IPS-18a (cell line): ENCODE measurements around the gene ADCY10.
"Not testable (repeated sequence)": the region's sequence is repeated elsewhere in the genome, so short reads cannot be mapped to it uniquely, and the experiment has no call there.

ENCODE experiments used
- H3K27ac ChIP-seq: one replicate; pipeline ENCODE4 v1.5.1; 2013; ENCODE audit warnings: low read length
- H3K27me3 ChIP-seq: one replicate; pipeline ENCODE4 v1.6.1; 2013; ENCODE audit warnings: mild to moderate bottlenecking, low read length; ENCODE audit not compliant: control insufficient read depth, insufficient read depth
- H3K36me3 ChIP-seq: one replicate; pipeline ENCODE4 v1.6.1; 2013; ENCODE audit warnings: low read depth, low read length; ENCODE audit not compliant: control insufficient read depth
- H3K4me1 ChIP-seq: one replicate; pipeline ENCODE4 v1.6.1; 2013; ENCODE audit warnings: low read depth, low read length; ENCODE audit not compliant: control insufficient read depth
- H3K4me3 ChIP-seq: one replicate; pipeline ENCODE4 v1.5.1; 2013; ENCODE audit warnings: low read length
- H3K9ac ChIP-seq: one replicate; pipeline ENCODE4 v1.6.1; 2013; ENCODE audit warnings: mild to moderate bottlenecking, low read length, moderate library complexity
- H3K9me3 ChIP-seq: one replicate; pipeline ENCODE4 v1.6.1; 2013; ENCODE audit warnings: low read depth, low read length; ENCODE audit not compliant: control insufficient read depth

The ADCY10 gene

GRCh38 chr1:167879508-167879907 is 34.4 kb downstream of the ADCY10 start:
- no peaks in the 10 kb centered on the region for H3K9me3 ChIP-seq
- H3K36me3 ChIP-seq: no peaks in the 10 kb centered on the region
- no peaks in the 10 kb centered on the region for H3K27me3 ChIP-seq
- H3K9ac ChIP-seq: no peak overlapping the region
- H3K4me1 ChIP-seq: peaks cover 6% of the 10 kb centered on the region
- no peak overlapping the region for H3K27ac ChIP-seq
- no peak overlapping the region for H3K4me3 ChIP-seq

DNA sequence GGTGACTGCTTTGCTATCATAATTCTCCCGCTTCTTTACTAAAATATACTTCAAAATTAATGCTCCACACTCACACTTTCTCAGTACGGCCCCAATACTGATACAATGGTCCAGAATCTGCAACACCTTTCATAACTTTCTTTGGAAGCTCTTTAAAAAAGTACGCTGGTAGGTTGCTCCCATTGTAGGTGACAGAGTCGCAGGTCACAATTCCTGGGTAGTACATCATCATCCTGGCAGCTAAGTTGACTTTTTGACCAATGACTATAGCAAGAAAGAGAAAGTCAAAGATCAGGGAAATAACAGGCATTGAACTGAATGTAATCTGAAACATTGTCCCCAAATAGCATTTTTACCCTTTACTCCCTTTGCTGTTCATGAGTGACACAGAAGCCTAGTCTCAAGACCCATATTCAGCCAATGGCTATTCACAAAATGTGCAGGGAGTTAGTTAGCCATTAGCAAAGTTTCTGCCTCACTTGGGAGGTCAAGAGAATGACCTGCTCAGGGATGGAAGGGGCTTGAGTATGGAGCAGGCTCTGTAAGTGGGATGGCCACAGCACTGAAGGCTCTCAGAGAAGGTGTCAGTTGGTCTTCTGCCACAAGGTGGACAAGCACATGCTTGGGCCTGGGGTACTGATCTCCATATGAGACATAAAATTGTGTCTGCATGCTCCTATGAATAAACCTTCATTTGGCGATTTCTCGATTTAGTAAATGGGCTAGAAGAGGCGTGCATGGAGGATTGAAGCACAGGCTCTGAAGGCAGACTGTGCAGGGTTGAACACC is 35.4 kb downstream of the ADCY10 start:
- Histone ChIP-seq H3K9ac (no peak overlapping the region), H3K27me3 (no peaks in the 10 kb centered on the region), H3K9me3 (no peaks in the 10 kb centered on the region), H3K4me3 (no peak overlapping the region), H3K27ac (no peak overlapping the region), H3K36me3 (no peaks in the 10 kb centered on the region), H3K4me1 (peaks cover 6% of the 10 kb centered on the region)

GRCh38 chr1:167876597-167877175 is 37.2 kb downstream of the ADCY10 start:
- Histone ChIP-seq H3K4me1 (peaks cover 6% of the 10 kb centered on the region), H3K4me3 (no peak overlapping the region), H3K9ac (no peak overlapping the region), H3K36me3 (no peaks in the 10 kb centered on the region), H3K27ac (no peak overlapping the region), H3K9me3 (no peaks in the 10 kb centered on the region), H3K27me3 (no peaks in the 10 kb centered on the region)

- no peak overlapping the region for H3K4me3 ChIP-seq
- no peak overlapping the region for H3K9ac ChIP-seq
- no peaks in the 10 kb centered on the region for H3K9me3 ChIP-seq
- no peaks in the 10 kb centered on the region for H3K27me3 ChIP-seq
- no peaks in the 10 kb centered on the region for H3K36me3 ChIP-seq
- peaks cover 8% of the 10 kb centered on the region for H3K4me1 ChIP-seq
- H3K27ac ChIP-seq: no peak overlapping the region
These were observed 42.6 kb downstream of the ADCY10 start for GRCh38 chr1:167871331-167871730.

DNA sequence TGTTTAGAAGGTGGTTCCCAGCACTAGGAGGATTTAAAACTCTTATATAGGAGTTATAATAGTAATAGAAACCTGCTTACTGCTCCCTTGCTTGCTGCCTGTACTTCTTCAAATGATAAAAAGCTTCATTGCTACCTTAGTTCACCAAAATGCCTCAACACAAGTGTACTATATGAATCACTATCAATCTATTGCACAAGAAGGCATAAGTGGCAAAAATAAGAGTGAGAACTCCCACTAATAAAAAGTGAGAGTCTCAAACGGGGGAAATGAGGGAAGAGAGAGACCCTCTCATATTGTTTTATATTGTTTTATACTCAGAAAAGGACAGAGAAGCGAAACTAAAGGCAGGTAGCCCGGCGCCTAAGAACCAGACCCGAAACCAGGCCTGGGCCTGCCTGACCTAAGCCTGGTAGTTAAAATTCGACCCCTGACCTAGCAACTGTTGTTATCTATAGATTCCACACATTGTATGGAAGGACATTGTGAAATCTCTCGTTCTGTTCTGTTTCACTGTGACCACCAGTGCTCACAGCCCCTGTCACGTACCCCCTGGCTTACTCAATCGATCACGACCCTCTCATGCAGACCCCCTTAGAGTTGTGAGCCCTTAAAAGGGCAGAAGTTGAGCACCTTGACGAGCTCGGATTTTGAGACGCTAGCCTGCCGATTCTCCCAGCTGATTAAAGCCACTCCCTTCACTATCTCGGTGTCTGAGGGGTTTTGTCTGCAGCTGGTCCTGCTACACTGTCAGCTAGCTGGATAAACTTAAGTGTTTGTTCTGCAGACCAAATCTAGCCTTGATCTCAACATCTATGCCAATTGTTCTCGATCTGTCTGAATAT is 44.6 kb downstream of the ADCY10 start:
- not testable (repeated sequence) for H3K36me3 ChIP-seq, H3K9ac ChIP-seq, H3K9me3 ChIP-seq, H3K27ac ChIP-seq, H3K27me3 ChIP-seq, H3K4me1 ChIP-seq, H3K4me3 ChIP-seq

GRCh38 chr1:167866739-167867414 is 47.1 kb downstream of the ADCY10 start:
- H3K27me3 ChIP-seq, H3K9ac ChIP-seq, H3K4me1 ChIP-seq, H3K27ac ChIP-seq, H3K4me3 ChIP-seq, H3K36me3 ChIP-seq, H3K9me3 ChIP-seq: not testable (repeated sequence)

DNA sequence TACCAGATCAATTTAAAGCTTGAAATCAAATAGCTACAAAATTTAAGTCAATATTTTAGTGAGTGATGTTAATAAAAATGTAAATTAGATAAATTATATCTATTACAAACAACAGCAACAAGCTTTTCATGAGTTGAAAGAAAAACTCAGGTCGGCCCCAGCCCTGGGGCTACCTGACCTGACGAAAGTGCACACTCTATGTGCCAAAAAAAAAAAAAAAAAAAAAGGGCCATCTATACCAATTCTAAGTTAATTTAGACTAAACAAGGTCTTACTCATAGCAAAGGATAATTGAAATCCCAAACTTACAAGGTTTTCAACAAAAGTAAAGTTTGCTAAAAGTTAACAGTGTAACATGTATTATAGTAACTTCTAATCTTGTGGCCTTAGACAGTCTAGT is 47.6 kb downstream of the ADCY10 start:
- not testable (repeated sequence) for H3K9me3 ChIP-seq, H3K27me3 ChIP-seq, H3K36me3 ChIP-seq, H3K4me3 ChIP-seq, H3K27ac ChIP-seq, H3K9ac ChIP-seq, H3K4me1 ChIP-seq

- H3K4me3 ChIP-seq, H3K36me3 ChIP-seq, H3K9ac ChIP-seq, H3K27ac ChIP-seq, H3K27me3 ChIP-seq, H3K4me1 ChIP-seq, H3K9me3 ChIP-seq: not testable (repeated sequence)
These were observed 48.1 kb downstream of the ADCY10 start for GRCh38 chr1:167865804-167866308.

- H3K9ac ChIP-seq, H3K9me3 ChIP-seq: not testable (repeated sequence)
These were observed 48.7 kb downstream of the ADCY10 start for GRCh38 chr1:167865193-167865592.

DNA sequence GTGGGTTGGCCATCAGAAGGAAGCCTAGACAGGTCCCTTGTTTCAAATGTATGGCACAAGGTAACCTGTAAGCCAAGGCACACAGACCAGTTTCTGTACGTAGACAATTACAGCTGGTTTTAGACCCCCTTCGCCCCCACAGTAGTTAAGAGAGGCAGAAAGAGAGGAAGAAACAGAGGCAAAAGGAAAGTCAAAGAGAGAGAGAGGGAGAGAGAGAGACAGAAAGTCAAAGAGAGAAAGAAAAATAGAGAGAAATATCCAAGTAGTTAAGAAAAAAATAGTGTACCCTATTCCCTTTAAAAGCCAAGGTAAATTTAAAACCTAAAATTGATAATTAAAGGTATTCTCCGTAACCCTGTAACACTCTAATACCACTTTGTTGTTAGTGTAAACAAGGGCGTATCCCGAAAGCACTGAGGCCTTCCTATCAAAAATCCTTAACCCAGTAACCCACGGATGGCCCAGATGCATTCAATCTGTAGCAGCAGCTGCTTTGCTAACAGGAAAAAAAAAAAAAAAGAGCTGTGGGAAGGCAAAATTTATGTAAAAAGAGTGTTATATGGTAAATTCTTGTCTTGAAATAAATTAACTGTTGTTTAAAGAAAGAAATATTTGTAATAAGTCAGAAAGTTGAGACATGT is 49.4 kb downstream of the ADCY10 start:
- Histone ChIP-seq H3K9me3 (no peaks in the 10 kb centered on the region), H3K36me3 (no peaks in the 10 kb centered on the region), H3K4me3 (no peak overlapping the region), H3K9ac (no peak overlapping the region), H3K27ac (no peak overlapping the region), H3K27me3 (no peaks in the 10 kb centered on the region), H3K4me1 (peaks cover 7% of the 10 kb centered on the region)

More at GRCh38 chr1:167865193-167865592, 48.7 kb downstream of the ADCY10 start:
- H3K27ac ChIP-seq, H3K27me3 ChIP-seq, H3K4me3 ChIP-seq, H3K36me3 ChIP-seq, H3K4me1 ChIP-seq: not testable (repeated sequence)

GRCh38 chr1:167863921-167864279 is 50.0 kb downstream of the ADCY10 start:
- no peak overlapping the region for H3K27ac ChIP-seq
- H3K4me1 ChIP-seq: peaks cover 7% of the 10 kb centered on the region
- H3K9ac ChIP-seq: no peak overlapping the region
- H3K9me3 ChIP-seq: no peaks in the 10 kb centered on the region
- H3K36me3 ChIP-seq: no peaks in the 10 kb centered on the region
- no peaks in the 10 kb centered on the region for H3K27me3 ChIP-seq
- H3K4me3 ChIP-seq: no peak overlapping the region
